HepG2 (cell line): ENCODE data around the gene CTIF. TPM values are rescaled to one million over a fixed set of nuclear protein-coding genes. Genes with fewer than 3 reads are reported as not detected.

Source experiments
- ARID5B ChIP-seq: IDR thresholded peaks from 2 replicates; pipeline ENCODE4 v1.4.0; 2020; ENCODE audit warnings: mild to moderate bottlenecking, missing genetic modification reagents
- EP300 ChIP-seq, 3 experiments: sonication (generic) in 1 of 3; formaldehyde crosslinking in 1 of 3; IDR thresholded peaks; 2 replicates each; pipeline versions ENCODE4 v1.5.1 to v1.6.1; 2011 to 2020; ENCODE audit warnings: low read depth in 2 of 3, low read length in 2 of 3, borderline replicate concordance in 1 of 3, improper control_type of control experiment in 1 of 3, mild to moderate bottlenecking in 1 of 3, missing genetic modification reagents in 1 of 3, moderate library complexity in 1 of 3
- KDM2A ChIP-seq: sonication (generic); formaldehyde crosslinking; IDR thresholded peaks from 2 replicates; pipeline ENCODE4 v1.4.0; 2020; ENCODE audit warnings: low read depth, missing genetic modification reagents, borderline replicate concordance
- KIAA2018 ChIP-seq: sonication (generic); formaldehyde crosslinking; IDR thresholded peaks from 2 replicates; pipeline ENCODE4 v1.5.0; 2020; ENCODE audit warnings: mild to moderate bottlenecking, missing genetic modification reagents, borderline replicate concordance
- MTA1 ChIP-seq: sonication (generic); formaldehyde crosslinking; IDR thresholded peaks from 2 replicates; pipeline ENCODE4 v1.4.0; 2020; ENCODE audit warnings: missing genetic modification reagents, mild to moderate bottlenecking, borderline replicate concordance
- MYC ChIP-seq: sonication (generic); formaldehyde crosslinking; IDR thresholded peaks from 2 replicates; pipeline ENCODE4 v1.9.0; 2021; ENCODE audit warnings: missing genetic modification reagents, borderline replicate concordance
- SIX1 ChIP-seq: sonication (generic); formaldehyde crosslinking; IDR thresholded peaks from 2 replicates; pipeline ENCODE4 v1.4.0; 2020; ENCODE audit warnings: missing genetic modification reagents, borderline replicate concordance
- SNRNP70 ChIP-seq: fragments of 200-400 bp; formaldehyde crosslinking; IDR thresholded peaks from 2 replicates; pipeline ENCODE4 v1.6.1; 2017; ENCODE audit warnings: mild to moderate bottlenecking, low read depth, low read length, moderate library complexity
- TBP ChIP-seq: sonication (generic); formaldehyde crosslinking; IDR thresholded peaks from 2 replicates; pipeline ENCODE4 v1.5.0; 2020; ENCODE audit warnings: missing genetic modification reagents
- ZFAT ChIP-seq: sonication (generic); formaldehyde crosslinking; conservative IDR thresholded peaks from 2 replicates; pipeline ENCODE4 v1.8.1; 2023; ENCODE audit warnings: missing genetic modification reagents, inconsistent platforms
- ZNF121 ChIP-seq: sonication (generic); formaldehyde crosslinking; IDR thresholded peaks from 2 replicates; pipeline ENCODE4 v1.5.0; 2020; ENCODE audit warnings: mild to moderate bottlenecking, missing genetic modification reagents
- ZNF280D ChIP-seq: sonication (generic); formaldehyde crosslinking; IDR thresholded peaks from 2 replicates; pipeline ENCODE4 v1.5.1; 2020; ENCODE audit warnings: mild to moderate bottlenecking, missing genetic modification reagents
- polyA plus RNA-seq, 8 experiments: library from polyadenylated mRNA; depleted of rRNA in 3 of 8; stranded (reverse) in 7 of 8; unstranded in 1 of 8; fragments of >200 nt; fragmentation: Illumina TruSeq in 4 of 8; extraction: Trizol in 4 of 8; gene quantifications; 2 replicates each; pipeline versions ENCODE4 v1.2.1 to v1.2.3, GENCODE V29; 2011 to 2016; ENCODE audit warnings: low read depth in 4 of 8, missing spikeins in 1 of 8, mixed read lengths in 1 of 8; ENCODE audit not compliant: insufficient read depth in 1 of 8
- total RNA-seq, 5 experiments: library from RNA; depleted of rRNA; stranded (reverse); fragments of >200 nt; fragmentation: Illumina TruSeq; extraction: Trizol; gene quantifications; 2 replicates each; pipeline ENCODE4 v1.2.3, GENCODE V29; 2016; ENCODE audit warnings: low read depth in 1 of 5

CTIF gene
- total and polyA plus RNA-seq, 2 of the 13 experiments (the other 11 are each of a cell fraction or from before 2014, with no cell fraction given): 18.2 to 28.0 TPM

GRCh38 chr18:48543228-48543627, 4.4 kb downstream of the CTIF start (continued):
- 0 out of 4 replicates have a peak, but pooled peaks of 1 of the 2 experiments have one; percentile 27 for TF ChIP-seq EP300 (IDR thresholded peaks at IDR 0.05; ENCODE audit: low read depth in 2 of 2, low read length in 2 of 2)
- TF ChIP-seq EP300 (CRISPR knock-in tag; IDR thresholded peaks at IDR 0.05; ENCODE audit: borderline replicate concordance): no peak
- TF ChIP-seq ZNF280D: no peak
- no peak for TF ChIP-seq ZFAT (CRISPR knock-in tag)
- TF ChIP-seq ARID5B (CRISPR knock-in tag): 0 out of 2 replicates have a peak, but pooled peaks have one; percentile 23
- TF ChIP-seq KIAA2018 (CRISPR knock-in tag): no peak
- no peak for TF ChIP-seq TBP (CRISPR knock-in tag)
- TF ChIP-seq ZNF121 (CRISPR knock-in tag): no peak
- TF ChIP-seq KDM2A: no peak
- peak; percentile 30; the same call in 1 of the 2 replicates for TF ChIP-seq MYC (CRISPR knock-in tag)
- no peak for TF ChIP-seq MTA1 (CRISPR knock-in tag)
- no peak for TF ChIP-seq SIX1 (CRISPR knock-in tag)
- no peak for TF ChIP-seq SNRNP70
